MM.1S (cell line): ENCODE data around the gene MICU1.

Source experiments
- EZH2 ChIP-seq: fragments of 300-600 bp; sonication (generic); optimal IDR thresholded peaks from 2 replicates; pipeline ENCODE3; 2017; ENCODE audit warnings: low read depth, mild to moderate bottlenecking, antibody characterized with exemption, low read length, mixed read lengths
- EZH2phosphoT487 ChIP-seq: fragments of 300-600 bp; sonication (generic); IDR thresholded peaks from 2 replicates; pipeline ENCODE4 v1.6.1; 2018; ENCODE audit warnings: antibody characterized with exemption, low read length
- TF ChIP-seq, protein P1 (sequence below): fragments of 300-600 bp; sonication (generic); IDR thresholded peaks from 2 replicates; pipeline ENCODE4 v1.5.1; 2016; ENCODE audit warnings: antibody characterized with exemption, low read length, mixed read lengths

DNA sequence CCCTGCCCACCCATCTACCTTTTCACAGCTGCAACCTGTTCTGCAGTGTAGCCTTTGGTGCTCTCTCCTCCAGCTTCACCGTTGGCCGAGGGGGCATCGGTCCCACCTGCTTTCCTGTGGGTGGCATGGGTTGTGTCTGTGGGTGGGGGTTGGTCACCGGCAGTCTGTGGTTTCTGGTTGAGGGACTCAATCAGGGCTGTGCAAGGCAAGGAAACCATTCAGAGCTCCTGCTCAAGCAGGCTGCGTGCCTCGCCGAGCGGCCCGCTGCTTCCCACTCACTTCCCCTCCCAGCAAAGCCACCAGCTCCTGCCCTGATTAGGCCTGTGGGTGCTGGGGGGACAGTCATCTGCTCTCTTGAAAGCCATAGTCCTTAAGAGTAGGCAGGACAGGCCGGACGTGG is 280.9 kb downstream of the MICU1 start:
- TF ChIP-seq, protein P1, sequence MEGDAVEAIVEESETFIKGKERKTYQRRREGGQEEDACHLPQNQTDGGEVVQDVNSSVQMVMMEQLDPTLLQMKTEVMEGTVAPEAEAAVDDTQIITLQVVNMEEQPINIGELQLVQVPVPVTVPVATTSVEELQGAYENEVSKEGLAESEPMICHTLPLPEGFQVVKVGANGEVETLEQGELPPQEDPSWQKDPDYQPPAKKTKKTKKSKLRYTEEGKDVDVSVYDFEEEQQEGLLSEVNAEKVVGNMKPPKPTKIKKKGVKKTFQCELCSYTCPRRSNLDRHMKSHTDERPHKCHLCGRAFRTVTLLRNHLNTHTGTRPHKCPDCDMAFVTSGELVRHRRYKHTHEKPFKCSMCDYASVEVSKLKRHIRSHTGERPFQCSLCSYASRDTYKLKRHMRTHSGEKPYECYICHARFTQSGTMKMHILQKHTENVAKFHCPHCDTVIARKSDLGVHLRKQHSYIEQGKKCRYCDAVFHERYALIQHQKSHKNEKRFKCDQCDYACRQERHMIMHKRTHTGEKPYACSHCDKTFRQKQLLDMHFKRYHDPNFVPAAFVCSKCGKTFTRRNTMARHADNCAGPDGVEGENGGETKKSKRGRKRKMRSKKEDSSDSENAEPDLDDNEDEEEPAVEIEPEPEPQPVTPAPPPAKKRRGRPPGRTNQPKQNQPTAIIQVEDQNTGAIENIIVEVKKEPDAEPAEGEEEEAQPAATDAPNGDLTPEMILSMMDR = no peak
- TF ChIP-seq EZH2 (no peak), EZH2phosphoT487 (no peak)
